HUES6 (cell line): Measurements from ENCODE around the gene SLC30A2.
"Not testable (repeated sequence)": the region's sequence is repeated elsewhere in the genome, so short reads cannot be mapped to it uniquely, and the experiment has no call there.

ENCODE experiments used
- H3K27ac ChIP-seq: 2 replicates; pipeline ENCODE4 v1.7.0; 2013; ENCODE audit warnings: low read depth, mild to moderate bottlenecking, low read length, inconsistent platforms
- H3K27me3 ChIP-seq: 2 replicates; pipeline ENCODE4 v1.6.1; 2013; ENCODE audit warnings: low read length; ENCODE audit not compliant: control insufficient read depth, insufficient read depth
- H3K36me3 ChIP-seq: 2 replicates; pipeline ENCODE4 v1.6.1; 2013; ENCODE audit warnings: low read length; ENCODE audit not compliant: control insufficient read depth, insufficient read depth
- H3K4me1 ChIP-seq: 2 replicates; pipeline ENCODE4 v1.6.1; 2013; ENCODE audit warnings: low read length; ENCODE audit not compliant: control insufficient read depth, insufficient read depth
- H3K4me3 ChIP-seq: 2 replicates; pipeline ENCODE4 v1.5.1; 2013; ENCODE audit warnings: low read depth, low read length
- H3K9ac ChIP-seq: one replicate; pipeline ENCODE4 v1.6.1; 2013; ENCODE audit warnings: mild to moderate bottlenecking, low read length
- H3K9me3 ChIP-seq: 2 replicates; pipeline ENCODE4 v1.6.1; 2013; ENCODE audit warnings: low read depth, low read length; ENCODE audit not compliant: control insufficient read depth, insufficient read depth

The SLC30A2 gene, protein sequence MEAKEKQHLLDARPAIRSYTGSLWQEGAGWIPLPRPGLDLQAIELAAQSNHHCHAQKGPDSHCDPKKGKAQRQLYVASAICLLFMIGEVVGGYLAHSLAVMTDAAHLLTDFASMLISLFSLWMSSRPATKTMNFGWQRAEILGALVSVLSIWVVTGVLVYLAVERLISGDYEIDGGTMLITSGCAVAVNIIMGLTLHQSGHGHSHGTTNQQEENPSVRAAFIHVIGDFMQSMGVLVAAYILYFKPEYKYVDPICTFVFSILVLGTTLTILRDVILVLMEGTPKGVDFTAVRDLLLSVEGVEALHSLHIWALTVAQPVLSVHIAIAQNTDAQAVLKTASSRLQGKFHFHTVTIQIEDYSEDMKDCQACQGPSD

DNA sequence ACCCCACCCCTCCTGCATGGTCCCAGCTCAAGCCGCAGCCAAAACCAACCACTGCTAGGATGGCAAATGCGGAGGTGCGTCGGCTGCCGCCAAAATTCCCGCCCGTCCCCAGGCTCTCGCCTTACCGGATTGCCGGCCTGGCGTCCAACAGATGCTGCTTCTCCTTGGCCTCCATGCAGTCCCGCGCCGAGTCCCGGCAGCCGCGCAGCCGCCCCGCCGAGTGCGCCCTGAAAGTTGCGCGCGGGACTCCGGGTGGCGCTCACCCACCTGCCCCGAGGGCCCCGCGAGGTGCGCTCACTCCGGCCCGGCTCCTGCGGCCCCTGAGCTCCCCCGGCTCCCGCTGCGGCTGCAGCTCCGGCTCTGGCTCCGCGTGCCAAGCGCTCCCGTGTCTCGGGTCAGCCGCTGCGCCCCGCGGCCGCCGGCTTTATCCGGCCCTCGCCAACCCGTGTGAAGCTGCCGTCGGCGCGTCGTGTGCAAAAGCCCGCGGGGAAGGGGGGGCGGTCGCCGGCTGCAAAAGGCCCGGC lies at the start of gene SLC30A2:
Gene SLC30A2 (minus strand): TSS at position 397 of the 524 bp plus-strand sequence. CDS start 222 bp downstream, at position 175.
- Histone ChIP-seq H3K9ac (no peak within 1 kb of the TSS), H3K27ac (no peak within 1 kb of the TSS), H3K9me3 (no peaks in the 10 kb centered on the region), H3K4me1 (peaks cover 6% of the 10 kb centered on the region), H3K27me3 (peaks cover 95% of the 10 kb centered on the region), H3K36me3 (no peaks in the 10 kb centered on the region), H3K4me3 (peak within 1 kb of the TSS; percentile 50)

DNA sequence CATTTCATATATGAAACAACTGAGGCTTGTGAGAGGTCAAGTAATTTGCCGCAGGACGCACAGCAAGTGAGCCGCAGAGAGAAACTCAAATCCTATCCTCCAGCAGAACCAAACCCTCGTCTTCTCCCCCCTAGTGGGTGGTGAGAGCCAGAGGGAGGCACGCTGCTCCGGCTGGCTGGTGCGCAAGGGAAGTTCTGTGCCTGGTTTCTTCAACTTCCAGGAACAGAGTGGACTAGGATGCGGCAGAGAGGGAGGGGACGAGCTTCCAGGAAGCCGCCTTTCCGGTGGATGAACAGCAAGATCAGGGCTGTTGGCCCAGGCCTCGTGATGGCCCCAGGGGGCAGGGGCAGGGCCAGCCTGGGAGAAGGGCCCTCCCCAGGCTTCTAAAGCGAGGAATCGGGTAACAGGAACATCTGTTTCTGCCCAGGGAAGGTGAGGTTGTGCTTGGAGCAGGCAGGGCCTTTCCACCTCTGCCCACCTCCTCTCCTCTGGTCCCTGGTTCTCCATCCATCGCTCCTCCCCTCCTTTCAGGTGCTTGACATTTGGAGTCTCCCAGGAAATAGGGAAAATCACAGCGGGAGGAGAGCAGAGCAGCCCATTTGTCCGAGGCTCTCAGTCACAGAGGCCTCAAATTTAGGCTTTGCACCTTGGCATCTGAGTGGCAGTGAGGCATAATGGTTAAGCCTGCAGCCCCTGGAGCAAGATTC lies 48.9 kb upstream of the SLC30A2 start:
- Histone ChIP-seq H3K27me3 (no peaks in the 10 kb centered on the region), H3K9me3 (no peaks in the 10 kb centered on the region), H3K27ac (peak overlapping the region; percentile 21; the same call in 1 of the 2 replicates), H3K4me3 (peak overlapping the region; percentile 27; the same call in 1 of the 2 replicates), H3K9ac (peak overlapping the region; percentile 23), H3K36me3 (no peaks in the 10 kb centered on the region), H3K4me1 (peaks cover 32% of the 10 kb centered on the region)

DNA sequence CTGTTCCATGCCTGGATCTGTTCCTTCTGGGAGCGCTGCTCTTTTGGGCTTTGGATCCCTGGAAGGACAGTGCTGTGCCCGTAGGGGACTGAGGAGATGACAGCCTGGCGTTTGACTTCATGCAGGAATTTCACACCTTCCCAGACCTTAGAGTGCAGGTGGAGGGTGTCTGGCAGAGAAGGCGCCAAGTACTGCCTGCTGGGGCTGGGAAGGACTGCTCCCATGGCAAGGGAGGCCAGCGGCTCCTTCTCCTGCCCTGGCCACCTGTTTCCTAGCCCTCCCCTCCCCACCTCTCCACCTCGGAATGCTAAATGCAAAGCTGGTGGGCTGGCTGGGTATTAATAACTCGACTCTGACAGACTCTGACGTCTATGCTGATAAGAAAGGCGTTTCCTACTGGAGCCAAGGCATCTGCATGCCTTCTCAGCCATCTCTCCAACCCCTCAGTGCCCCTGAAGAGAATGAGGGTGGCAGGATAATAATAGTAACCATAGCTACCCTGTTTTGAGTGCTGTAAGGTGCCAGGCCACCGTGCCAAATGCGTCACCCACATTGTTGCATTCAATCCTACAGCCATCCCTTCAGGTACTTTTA lies 48.3 kb upstream of the SLC30A2 start:
- Histone ChIP-seq H3K4me3 (peak overlapping the region; percentile 27; the same call in 1 of the 2 replicates), H3K9ac (peak overlapping the region; percentile 80), H3K27ac (peak overlapping the region; percentile 65; the same call in 1 of the 2 replicates), H3K4me1 (peaks cover 32% of the 10 kb centered on the region), H3K27me3 (no peaks in the 10 kb centered on the region), H3K9me3 (no peaks in the 10 kb centered on the region), H3K36me3 (no peaks in the 10 kb centered on the region)

DNA sequence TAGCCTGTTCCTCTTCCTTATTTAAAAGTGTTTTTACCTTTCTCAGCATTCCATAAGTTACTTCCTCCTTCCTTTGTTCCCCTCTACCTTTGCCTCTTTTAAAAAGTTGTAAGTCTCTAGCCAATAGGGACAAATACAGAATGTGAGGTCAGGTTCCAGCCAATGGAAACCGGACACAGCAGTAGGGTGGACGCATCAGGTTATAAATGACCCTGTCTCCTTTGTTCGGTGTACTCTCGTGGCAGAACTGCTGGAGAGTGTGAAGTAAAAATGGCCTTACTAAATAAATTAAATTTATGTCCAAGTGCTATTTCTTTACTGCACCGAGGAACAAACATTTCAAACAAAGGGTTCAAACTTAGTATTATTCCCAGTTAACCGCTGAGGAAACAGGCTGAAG lies 47.7 kb upstream of the SLC30A2 start:
- not testable (repeated sequence) for H3K27me3 ChIP-seq, H3K9me3 ChIP-seq, H3K36me3 ChIP-seq
- Histone ChIP-seq H3K4me1 (peaks cover 32% of the 10 kb centered on the region), H3K27ac (peak overlapping the region; percentile 65; the same call in 1 of the 2 replicates), H3K9ac (peak overlapping the region; percentile 80), H3K4me3 (peak overlapping the region; percentile 27; the same call in 1 of the 2 replicates)

DNA sequence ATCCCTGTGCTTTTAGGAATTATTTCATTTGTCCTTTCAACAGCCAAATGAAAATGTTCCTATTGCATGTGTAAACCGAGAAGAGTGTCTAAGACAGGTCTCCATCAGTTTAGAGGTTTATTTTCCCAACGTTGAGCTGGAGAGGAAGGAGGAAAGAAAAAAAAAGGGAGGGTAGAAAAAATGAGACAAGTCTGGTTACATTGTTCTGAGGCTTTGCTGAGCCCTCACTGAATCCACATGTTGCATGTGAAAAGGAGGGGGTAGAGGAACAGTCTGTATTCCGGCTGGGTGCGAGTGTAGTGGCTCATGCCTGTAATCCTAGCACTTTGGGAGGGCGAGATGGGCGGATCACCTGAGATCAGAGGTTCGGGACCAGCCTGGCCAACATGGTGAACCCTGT lies 46.5 kb upstream of the SLC30A2 start:
- no peak overlapping the region for H3K27ac ChIP-seq
- no peak overlapping the region for H3K9ac ChIP-seq
- H3K9me3 ChIP-seq, result no peaks in the 10 kb centered on the region
- peaks cover 32% of the 10 kb centered on the region for H3K4me1 ChIP-seq
- H3K36me3 ChIP-seq, result no peaks in the 10 kb centered on the region
- H3K27me3 ChIP-seq, result no peaks in the 10 kb centered on the region
- no peak overlapping the region for H3K4me3 ChIP-seq

DNA sequence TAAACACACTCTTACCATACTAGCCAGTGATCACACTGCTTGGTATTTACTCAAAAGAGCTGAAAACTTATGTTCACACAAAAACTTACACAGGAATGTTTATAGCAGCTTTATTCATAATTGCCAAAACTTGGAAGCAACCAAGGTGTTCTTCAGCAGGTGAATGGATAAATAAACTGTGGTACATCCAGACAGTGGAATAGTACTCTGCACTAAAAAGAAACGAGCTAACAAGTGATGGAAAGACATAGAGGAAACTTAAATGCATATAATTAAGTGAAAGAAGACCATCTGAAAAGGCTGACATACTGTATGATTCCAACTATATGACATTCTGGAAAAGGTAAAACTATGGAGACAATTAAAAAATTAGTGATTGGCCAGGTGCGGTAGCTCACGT lies 45.0 kb upstream of the SLC30A2 start:
- H3K9ac ChIP-seq, result no peak overlapping the region
- H3K4me3 ChIP-seq, result no peak overlapping the region
- no peaks in the 10 kb centered on the region for H3K27me3 ChIP-seq
- H3K36me3 ChIP-seq, result no peaks in the 10 kb centered on the region
- no peak overlapping the region for H3K27ac ChIP-seq
- H3K9me3 ChIP-seq, result no peaks in the 10 kb centered on the region
- peaks cover 32% of the 10 kb centered on the region for H3K4me1 ChIP-seq

DNA sequence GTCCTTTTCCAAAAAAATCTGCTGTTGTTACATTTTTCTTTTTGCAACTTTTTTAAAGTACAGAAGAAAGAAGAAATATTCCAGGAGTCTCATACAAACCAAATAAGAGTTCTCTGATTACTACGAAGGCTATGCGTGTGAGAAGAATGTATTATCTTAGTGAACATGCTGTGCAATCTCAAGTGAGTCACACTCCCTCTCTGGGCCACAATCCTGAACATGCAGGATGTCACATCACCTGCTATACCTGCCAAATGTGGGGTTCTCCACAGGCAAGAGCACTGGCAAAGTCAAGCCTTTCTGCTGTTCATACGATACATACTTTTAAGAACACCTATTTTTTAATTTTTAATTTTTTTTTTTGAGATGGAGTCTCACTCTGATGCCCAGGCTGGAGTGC lies 43.2 kb upstream of the SLC30A2 start:
- H3K9me3 ChIP-seq, result no peaks in the 10 kb centered on the region
- no peak overlapping the region for H3K4me3 ChIP-seq
- no peak overlapping the region for H3K9ac ChIP-seq
- H3K27ac ChIP-seq, result no peak overlapping the region
- peaks cover 3% of the 10 kb centered on the region; the same call in 1 of the 2 replicates for H3K27me3 ChIP-seq
- H3K4me1 ChIP-seq, result peaks cover 18% of the 10 kb centered on the region
- H3K36me3 ChIP-seq, result no peaks in the 10 kb centered on the region

DNA sequence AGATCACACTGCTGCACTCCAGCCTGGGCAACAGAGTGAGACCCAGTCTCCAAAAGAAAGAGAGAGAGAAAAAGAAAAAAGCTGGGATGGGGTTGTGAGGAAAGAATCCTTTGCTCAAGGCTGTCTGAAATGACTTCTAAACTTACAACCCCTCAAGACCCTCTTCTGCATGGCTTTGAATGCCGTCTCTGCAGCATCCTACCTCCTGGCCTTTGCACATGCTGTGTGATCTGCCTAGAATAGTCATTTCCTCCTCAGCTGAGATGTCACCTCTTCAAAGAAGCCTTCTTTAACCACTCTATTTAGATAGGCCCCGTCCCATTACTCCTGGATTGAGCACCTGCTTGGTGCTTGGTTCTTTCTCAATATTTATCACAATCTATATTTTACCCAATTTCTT lies 38.9 kb upstream of the SLC30A2 start:
- Histone ChIP-seq H3K27ac (no peak overlapping the region), H3K9me3 (no peaks in the 10 kb centered on the region), H3K4me1 (no peaks in the 10 kb centered on the region), H3K9ac (no peak overlapping the region), H3K4me3 (no peak overlapping the region), H3K27me3 (peaks cover 10% of the 10 kb centered on the region; the same call in 1 of the 2 replicates), H3K36me3 (no peaks in the 10 kb centered on the region)

DNA sequence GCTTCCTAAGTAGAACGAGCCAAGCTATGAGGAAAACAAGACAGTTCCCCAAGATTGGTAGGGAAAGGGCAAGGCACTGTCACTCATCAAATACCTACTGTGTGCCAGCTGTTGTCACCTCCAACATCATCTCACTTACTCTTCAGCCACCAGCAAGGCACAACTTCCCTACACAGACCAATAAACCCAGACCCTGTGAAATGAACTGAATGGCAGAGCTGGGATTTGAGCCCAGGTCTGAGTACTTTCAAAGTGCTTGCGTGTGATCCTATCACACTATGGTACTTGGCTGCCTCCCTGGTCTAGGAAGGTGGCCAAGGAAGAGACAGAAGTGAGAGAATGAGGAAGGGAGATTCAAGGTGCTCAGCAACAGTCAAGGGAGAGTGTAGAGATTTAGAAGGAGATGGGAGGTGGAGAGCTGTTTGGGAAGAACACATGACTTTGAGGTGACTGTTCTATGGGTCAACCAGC lies 38.2 kb upstream of the SLC30A2 start:
- Histone ChIP-seq H3K27me3 (peaks cover 10% of the 10 kb centered on the region; the same call in 1 of the 2 replicates), H3K9ac (no peak overlapping the region), H3K4me3 (no peak overlapping the region), H3K27ac (no peak overlapping the region), H3K9me3 (no peaks in the 10 kb centered on the region), H3K36me3 (no peaks in the 10 kb centered on the region), H3K4me1 (0 out of 2 replicates have a peak, but pooled peaks cover under 1% of the 10 kb centered on the region)

DNA sequence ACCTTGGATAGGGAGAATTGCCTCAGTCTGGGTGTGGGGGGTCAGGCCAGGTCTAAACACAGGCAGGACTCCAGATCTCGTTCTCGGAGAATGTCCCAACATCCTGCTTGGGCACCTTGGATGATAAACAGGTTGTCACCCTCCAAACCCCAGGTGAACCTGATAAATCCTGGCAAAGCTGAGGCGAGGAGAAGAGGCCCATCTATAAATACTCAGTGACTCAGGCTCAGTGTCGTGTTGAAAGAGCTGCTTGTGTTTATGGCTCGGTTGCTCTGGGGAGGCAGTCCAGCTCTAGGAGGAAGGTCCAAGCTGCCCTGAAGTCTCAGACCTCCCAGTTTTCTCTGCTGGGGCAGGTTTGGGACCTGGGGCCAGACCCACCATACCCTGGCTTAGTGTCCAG lies 37.3 kb upstream of the SLC30A2 start:
- Histone ChIP-seq H3K36me3 (no peaks in the 10 kb centered on the region), H3K9ac (no peak overlapping the region), H3K27ac (no peak overlapping the region), H3K4me3 (no peak overlapping the region), H3K27me3 (peaks cover 10% of the 10 kb centered on the region; the same call in 1 of the 2 replicates), H3K9me3 (no peaks in the 10 kb centered on the region), H3K4me1 (peaks cover 9% of the 10 kb centered on the region)
